ENCODE measurements around the gene KIAA0232. TPM values are rescaled to one million over a fixed set of nuclear protein-coding genes. Genes with fewer than 3 reads are reported as not detected.
A peak's percentile ranks its signal among the peaks of the same experiment; 100 is the strongest.
"Not testable (repeated sequence)": the region's sequence is repeated elsewhere in the genome, so short reads cannot be mapped to it uniquely, and the experiment has no call there.

Gene KIAA0232
- total and polyA plus RNA-seq, 5 donors, result 21.8 to 67.0 (median 66.6) TPM

GRCh38 chr4:6755088-6755753, 27.3 kb upstream of the KIAA0232 start:
- intact Hi-C loops (cut with DNase I), result no loop called here
- Histone ChIP-seq H3K4me1 (ENCODE audit: control insufficient read depth, insufficient read depth, low read length) (peaks cover 3% of the 10 kb centered on the region), H3K4me3 (ENCODE audit: low read length) (no peak overlapping the region), H3K27ac (ENCODE audit: low read length) (no peak overlapping the region), H3K9me3 (ENCODE audit: control insufficient read depth, low read length) (no peaks in the 10 kb centered on the region), H3K27me3 (ENCODE audit: control insufficient read depth, insufficient read depth) (no peaks in the 10 kb centered on the region)
- DNase-seq (no peak), ATAC-seq (no peak)
- 82% methylated on average over 5 of the region's 5 CpGs for WGBS

- H3K4me1 ChIP-seq (ENCODE audit: control insufficient read depth, insufficient read depth, low read length); DNase-seq; H3K27me3 ChIP-seq (ENCODE audit: control insufficient read depth, insufficient read depth); H3K27ac ChIP-seq (ENCODE audit: low read length); H3K4me3 ChIP-seq (ENCODE audit: low read length); ATAC-seq; H3K9me3 ChIP-seq (ENCODE audit: control insufficient read depth, low read length); intact Hi-C loops (cut with DNase I): not testable (repeated sequence)
- WGBS, result 42% methylated on average over 2 of the region's 6 CpGs
These were observed 26.2 kb upstream of the KIAA0232 start for GRCh38 chr4:6756345-6756744.

DNA sequence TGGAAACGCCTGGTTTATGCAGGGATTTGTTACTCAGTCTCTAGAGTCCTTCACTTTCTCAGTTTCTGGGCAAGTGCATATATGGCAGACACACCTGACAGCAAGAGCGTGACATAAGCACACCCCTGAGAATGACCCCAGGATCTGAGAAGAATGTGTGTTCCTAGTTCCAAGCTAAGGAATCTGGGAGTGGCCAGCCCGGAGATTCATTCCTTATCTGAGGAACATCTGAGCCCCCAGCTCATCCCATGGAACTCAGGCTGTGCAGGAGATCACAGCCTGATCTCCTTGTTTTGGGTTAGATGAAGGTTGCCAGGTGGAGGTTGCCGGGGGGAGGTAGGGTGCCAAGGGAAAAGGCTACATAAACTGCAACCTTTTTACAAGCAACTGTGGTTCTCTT, 23.8 kb upstream of the KIAA0232 start:
- Histone ChIP-seq H3K4me3 (ENCODE audit: low read length) (no peak overlapping the region), H3K4me1 (ENCODE audit: control insufficient read depth, insufficient read depth, low read length) (peaks cover 3% of the 10 kb centered on the region), H3K27ac (ENCODE audit: low read length) (no peak overlapping the region), H3K9me3 (ENCODE audit: control insufficient read depth, low read length) (no peaks in the 10 kb centered on the region), H3K27me3 (ENCODE audit: control insufficient read depth, insufficient read depth) (no peaks in the 10 kb centered on the region)
- WGBS, result 71% methylated on average over 4 of the region's 4 CpGs
- intact Hi-C loops (cut with DNase I), result no loop called here
- DNase-seq, result no peak
- ATAC-seq, result no peak

DNA sequence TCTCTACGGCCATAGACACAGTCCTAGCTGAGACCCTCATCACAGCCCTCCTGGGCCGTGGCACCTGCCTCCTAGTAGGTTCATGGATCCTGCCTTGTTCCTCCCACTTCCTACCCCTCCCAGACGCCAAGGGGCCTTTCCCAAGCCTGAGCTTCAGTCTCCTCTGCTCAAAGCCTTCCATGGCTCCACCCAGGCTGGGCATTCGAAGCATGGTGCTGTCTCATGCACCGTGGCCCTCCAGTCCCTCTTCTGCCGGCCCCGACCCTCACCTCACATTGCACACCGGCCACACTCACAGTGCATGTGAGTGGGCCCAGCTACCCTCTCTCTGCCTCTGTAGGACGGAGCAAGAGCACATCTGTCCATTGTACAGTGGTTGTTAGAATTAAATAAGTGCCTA, 21.7 kb upstream of the KIAA0232 start:
- H3K4me3 ChIP-seq (ENCODE audit: low read length), result no peak overlapping the region
- H3K27ac ChIP-seq (ENCODE audit: low read length), result no peak overlapping the region
- no peaks in the 10 kb centered on the region for H3K9me3 ChIP-seq (ENCODE audit: control insufficient read depth, low read length)
- ATAC-seq, result peak in 1 of 2 donors; percentile 25
- DNase-seq, result no peak
- intact Hi-C loops (cut with DNase I), result no loop called here
- no peaks in the 10 kb centered on the region for H3K27me3 ChIP-seq (ENCODE audit: control insufficient read depth, insufficient read depth)
- WGBS, result 89% methylated on average over 9 of the region's 9 CpGs
- H3K4me1 ChIP-seq (ENCODE audit: control insufficient read depth, insufficient read depth, low read length), result no peaks in the 10 kb centered on the region

- WGBS, result 80% methylated on average over 35 of the region's 35 CpGs
- intact Hi-C loops (cut with DNase I), result no loop called here
- DNase-seq, result no peak
These were observed 20.6 kb upstream of the KIAA0232 start for GRCh38 chr4:6761649-6762615.

DNA sequence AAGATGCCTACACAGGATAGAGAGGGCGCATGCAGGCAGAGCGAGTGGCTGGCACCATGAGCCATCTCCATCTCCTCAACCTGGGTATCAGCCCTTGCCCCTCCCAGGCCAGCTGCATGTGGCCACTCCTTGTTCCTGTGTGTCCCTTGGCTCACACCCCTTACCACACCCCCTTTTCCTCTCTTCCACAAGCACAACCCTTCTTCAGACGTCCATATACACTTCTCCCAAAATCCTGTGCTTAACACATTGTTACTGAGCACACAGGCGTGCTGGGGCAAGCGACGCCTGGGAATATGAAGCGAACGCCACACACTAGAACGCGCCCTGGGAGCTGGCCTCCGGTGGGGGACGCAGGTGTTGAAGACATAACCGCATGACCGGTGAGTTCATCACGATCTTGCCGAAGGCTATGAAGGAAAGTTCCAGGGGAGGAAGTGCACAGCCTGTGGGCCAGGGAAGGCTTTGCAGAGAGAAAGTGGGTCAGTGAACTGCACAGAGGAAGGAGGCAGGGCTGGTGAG, 19.1 kb upstream of the KIAA0232 start:
- no peak for DNase-seq
- 78% methylated on average over 16 of the region's 16 CpGs for WGBS

More at GRCh38 chr4:6761649-6762615, 20.6 kb upstream of the KIAA0232 start:
- Histone ChIP-seq H3K27me3 (ENCODE audit: control insufficient read depth, insufficient read depth) (no peaks in the 10 kb centered on the region), H3K9me3 (ENCODE audit: control insufficient read depth, low read length) (no peaks in the 10 kb centered on the region), H3K27ac (ENCODE audit: low read length) (no peak overlapping the region), H3K4me3 (ENCODE audit: low read length) (no peak overlapping the region), H3K4me1 (ENCODE audit: control insufficient read depth, insufficient read depth, low read length) (no peaks in the 10 kb centered on the region)
- peak in 1 of 2 donors; percentile 15 for ATAC-seq

DNA sequence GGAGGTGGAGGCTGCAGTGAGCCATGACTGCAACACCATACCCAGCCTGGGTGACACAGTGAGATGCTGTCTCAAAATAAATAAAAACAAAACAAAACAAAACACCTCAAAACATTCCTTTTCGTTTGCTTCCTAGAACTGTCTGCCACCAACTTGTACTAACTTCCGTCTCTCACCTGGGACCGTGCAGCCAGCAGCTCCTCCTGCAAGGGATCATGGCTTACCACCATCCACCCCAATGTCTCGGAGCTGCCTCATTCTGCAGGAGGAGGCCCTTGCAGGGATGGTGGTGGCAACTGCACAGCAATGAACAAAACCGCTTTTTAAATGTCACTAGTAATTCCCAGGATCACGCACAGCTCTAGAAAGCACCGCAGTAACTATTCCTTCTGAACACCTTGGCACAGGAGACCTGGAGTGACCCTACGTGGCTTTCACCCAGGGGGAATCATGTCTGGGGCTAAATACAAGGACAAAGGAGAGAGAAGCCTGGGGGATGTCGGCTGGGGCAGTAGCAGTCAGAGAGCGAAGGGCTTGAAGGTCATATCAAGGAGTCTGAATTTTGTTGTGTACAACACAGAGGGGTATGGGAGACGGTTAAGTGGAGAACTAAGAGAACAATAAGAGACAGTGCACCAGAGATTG, 17.4 kb upstream of the KIAA0232 start:
- no peak for DNase-seq
- intact Hi-C loops (cut with DNase I), result no loop called here
- WGBS, result 79% methylated on average over 11 of the region's 11 CpGs

More for the DNA sequence above, 19.1 kb upstream of the KIAA0232 start:
- H3K27ac ChIP-seq (ENCODE audit: low read length), result no peak overlapping the region
- H3K9me3 ChIP-seq (ENCODE audit: control insufficient read depth, low read length), result no peaks in the 10 kb centered on the region
- no peak for ATAC-seq
- no peak overlapping the region for H3K4me3 ChIP-seq (ENCODE audit: low read length)
- intact Hi-C loops (cut with DNase I), result no loop called here
- peaks cover 2% of the 10 kb centered on the region for H3K4me1 ChIP-seq (ENCODE audit: control insufficient read depth, insufficient read depth, low read length)
- no peaks in the 10 kb centered on the region for H3K27me3 ChIP-seq (ENCODE audit: control insufficient read depth, insufficient read depth)

DNA sequence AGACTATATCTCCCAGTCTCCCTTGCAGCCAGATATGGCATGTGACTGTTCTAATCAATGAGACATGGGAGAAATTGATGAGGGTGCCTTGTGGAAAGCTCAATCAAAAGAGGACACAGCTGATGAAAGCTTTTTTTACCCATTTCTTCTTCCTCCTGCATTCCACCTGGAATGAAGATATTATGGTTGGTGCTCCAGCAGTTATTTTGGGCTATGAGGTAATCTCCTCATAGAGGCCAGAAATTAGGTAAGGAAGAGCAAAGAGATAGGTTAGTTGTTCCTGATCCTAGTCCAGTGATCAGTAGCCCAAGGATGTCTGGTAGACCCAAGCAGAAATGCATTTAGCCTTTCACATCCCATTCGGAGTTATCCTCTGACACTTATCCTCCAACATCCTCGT, 16.8 kb upstream of the KIAA0232 start:
- Histone ChIP-seq H3K4me1 (ENCODE audit: control insufficient read depth, insufficient read depth, low read length) (peaks cover 5% of the 10 kb centered on the region), H3K4me3 (ENCODE audit: low read length) (no peak overlapping the region), H3K27ac (ENCODE audit: low read length) (no peak overlapping the region), H3K27me3 (ENCODE audit: control insufficient read depth, insufficient read depth) (no peaks in the 10 kb centered on the region), H3K9me3 (ENCODE audit: control insufficient read depth, low read length) (no peaks in the 10 kb centered on the region)
- DNase-seq, result no peak
- WGBS, result 89% methylated on average over 2 of the region's 2 CpGs
- intact Hi-C loops (cut with DNase I), result no loop called here
- ATAC-seq, result no peak

More for the DNA sequence above, 17.4 kb upstream of the KIAA0232 start:
- Histone ChIP-seq H3K9me3 (ENCODE audit: control insufficient read depth, low read length) (no peaks in the 10 kb centered on the region), H3K4me3 (ENCODE audit: low read length) (no peak overlapping the region), H3K27me3 (ENCODE audit: control insufficient read depth, insufficient read depth) (no peaks in the 10 kb centered on the region), H3K4me1 (ENCODE audit: control insufficient read depth, insufficient read depth, low read length) (peaks cover 5% of the 10 kb centered on the region), H3K27ac (ENCODE audit: low read length) (no peak overlapping the region)
- no peak for ATAC-seq

- ATAC-seq (no peak), DNase-seq (no peak)
- WGBS, result 73% methylated on average over 6 of the region's 6 CpGs
- Histone ChIP-seq H3K9me3 (ENCODE audit: control insufficient read depth, low read length) (no peaks in the 10 kb centered on the region), H3K4me3 (ENCODE audit: low read length) (no peak overlapping the region), H3K4me1 (ENCODE audit: control insufficient read depth, insufficient read depth, low read length) (peaks cover 5% of the 10 kb centered on the region), H3K27ac (ENCODE audit: low read length) (no peak overlapping the region), H3K27me3 (ENCODE audit: control insufficient read depth, insufficient read depth) (no peaks in the 10 kb centered on the region)
- intact Hi-C loops (cut with DNase I), result no loop called here
These were observed 15.2 kb upstream of the KIAA0232 start for GRCh38 chr4:6767386-6767747.

DNA sequence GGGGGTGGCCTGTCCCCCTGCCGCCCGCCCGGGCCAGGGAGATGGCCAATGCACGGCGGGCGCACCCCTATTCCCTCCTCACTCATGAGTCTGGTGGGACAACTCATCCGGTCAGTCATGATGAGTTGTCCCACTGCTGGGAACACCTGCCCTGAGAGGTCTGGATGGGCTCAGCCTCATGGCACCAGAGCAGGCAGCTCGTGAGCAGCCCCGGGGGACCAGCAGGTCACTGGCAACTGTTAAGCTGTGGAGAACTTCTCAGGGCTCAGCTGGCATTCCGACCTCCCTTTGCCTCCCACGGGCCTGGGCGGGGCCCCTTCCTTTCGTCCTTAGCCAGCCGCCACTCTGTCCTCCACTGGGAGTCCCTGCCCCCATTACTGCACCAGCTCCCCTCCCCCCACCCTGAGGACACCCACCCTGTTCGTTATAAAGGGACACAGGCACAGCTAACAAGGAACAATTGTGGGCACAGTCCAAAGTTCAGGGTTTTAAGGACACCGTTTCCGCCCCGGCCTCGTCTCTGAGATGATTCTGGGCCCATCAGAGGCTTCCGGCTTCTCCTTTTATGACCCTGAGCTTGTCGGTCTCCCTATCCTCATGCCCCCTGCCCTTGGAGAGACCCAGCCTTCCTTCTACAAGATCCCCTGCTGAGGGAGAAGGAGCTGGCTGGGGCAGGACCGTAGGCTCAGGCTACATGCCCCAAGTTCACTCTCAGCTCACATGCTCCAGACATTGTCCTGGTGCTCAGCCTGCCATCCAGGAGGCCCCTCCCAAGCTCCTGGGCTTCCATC, 14.6 kb upstream of the KIAA0232 start:
- H3K27ac ChIP-seq (ENCODE audit: low read length), result peak overlapping the region; percentile 1
- ATAC-seq, result peak in 1 of 2 donors; percentile 9
- no peaks in the 10 kb centered on the region for H3K27me3 ChIP-seq (ENCODE audit: control insufficient read depth, insufficient read depth)
- H3K4me1 ChIP-seq (ENCODE audit: control insufficient read depth, insufficient read depth, low read length), result peaks cover 5% of the 10 kb centered on the region
- DNase-seq, result no peak
- no peaks in the 10 kb centered on the region for H3K9me3 ChIP-seq (ENCODE audit: control insufficient read depth, low read length)
- no peak overlapping the region for H3K4me3 ChIP-seq (ENCODE audit: low read length)
- intact Hi-C loops (cut with DNase I), result no loop called here
- 69% methylated on average over 22 of the region's 22 CpGs for WGBS

All from right cardiac atrium (tissue), 5 donors.